ENCODE results near the gene DNAAF5.

DNA sequence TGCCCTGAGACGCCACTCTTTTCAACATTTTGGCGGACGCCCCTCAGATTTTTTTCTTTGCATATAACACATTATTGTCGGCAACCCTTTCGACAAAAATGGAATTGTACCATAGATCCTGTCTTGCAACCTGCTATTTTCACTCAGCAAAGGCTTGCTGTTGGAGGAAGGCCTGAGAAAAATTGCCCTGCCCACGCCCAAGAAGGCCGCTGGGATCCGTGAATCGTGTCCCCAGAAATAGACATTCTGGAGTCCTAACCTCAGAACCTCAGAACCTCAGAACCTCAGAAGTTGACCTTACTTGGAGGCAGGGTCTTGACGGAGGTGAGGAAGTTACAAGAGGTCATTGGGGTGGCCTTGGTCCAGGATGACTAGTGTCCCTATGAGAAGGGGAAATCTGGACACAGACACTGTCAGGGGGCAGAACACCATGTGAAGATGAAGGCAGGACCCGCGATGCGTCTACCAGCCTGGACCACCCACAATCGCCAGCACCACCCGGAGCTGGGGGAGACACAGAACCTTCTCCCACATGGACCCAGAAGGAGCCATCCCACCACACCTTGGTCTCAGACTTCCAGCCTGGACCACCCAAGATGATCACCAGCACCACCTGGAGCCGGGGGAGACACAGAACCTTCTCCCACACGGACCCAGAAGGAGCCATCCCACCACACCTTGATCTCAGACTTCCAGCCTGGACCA, 19.1 kb upstream of the DNAAF5 start:
- TF ChIP-seq, protein P1, sequence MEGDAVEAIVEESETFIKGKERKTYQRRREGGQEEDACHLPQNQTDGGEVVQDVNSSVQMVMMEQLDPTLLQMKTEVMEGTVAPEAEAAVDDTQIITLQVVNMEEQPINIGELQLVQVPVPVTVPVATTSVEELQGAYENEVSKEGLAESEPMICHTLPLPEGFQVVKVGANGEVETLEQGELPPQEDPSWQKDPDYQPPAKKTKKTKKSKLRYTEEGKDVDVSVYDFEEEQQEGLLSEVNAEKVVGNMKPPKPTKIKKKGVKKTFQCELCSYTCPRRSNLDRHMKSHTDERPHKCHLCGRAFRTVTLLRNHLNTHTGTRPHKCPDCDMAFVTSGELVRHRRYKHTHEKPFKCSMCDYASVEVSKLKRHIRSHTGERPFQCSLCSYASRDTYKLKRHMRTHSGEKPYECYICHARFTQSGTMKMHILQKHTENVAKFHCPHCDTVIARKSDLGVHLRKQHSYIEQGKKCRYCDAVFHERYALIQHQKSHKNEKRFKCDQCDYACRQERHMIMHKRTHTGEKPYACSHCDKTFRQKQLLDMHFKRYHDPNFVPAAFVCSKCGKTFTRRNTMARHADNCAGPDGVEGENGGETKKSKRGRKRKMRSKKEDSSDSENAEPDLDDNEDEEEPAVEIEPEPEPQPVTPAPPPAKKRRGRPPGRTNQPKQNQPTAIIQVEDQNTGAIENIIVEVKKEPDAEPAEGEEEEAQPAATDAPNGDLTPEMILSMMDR (IDR thresholded peaks at IDR 0.05 in 2 of 3, conservative IDR thresholded peaks at IDR 0.05 in 1 of 3; ENCODE audit: insufficient read depth in 2 of 3, low read depth in 1 of 3, low read length in 3 of 3) = no peak
- TF ChIP-seq ZNF41 (CRISPR knock-in tag; conservative IDR thresholded peaks at IDR 0.05) (no peak), MEF2D (tag; conservative IDR thresholded peaks at IDR 0.05; ENCODE audit: low read depth) (no peak), CEBPG (CRISPR knock-in tag; IDR thresholded peaks at IDR 0.05) (no peak), CEBPG (tag; conservative IDR thresholded peaks at IDR 0.05 in 1 of 2, IDR thresholded peaks at IDR 0.05 in 1 of 2) (no peak), FOXK2 (conservative IDR thresholded peaks at IDR 0.05 in 1 of 2, IDR thresholded peaks at IDR 0.05 in 1 of 2; ENCODE audit: low read depth in 2 of 2) (no peak), MYC (IDR thresholded peaks at IDR 0.05; ENCODE audit: low read depth, low read length) (no peak), MYC (CRISPR knock-in tag; IDR thresholded peaks at IDR 0.05; ENCODE audit: borderline replicate concordance, low read depth) (no peak), POLR2A (conservative IDR thresholded peaks at IDR 0.05) (no peak), ZNF785 (CRISPR knock-in tag; IDR thresholded peaks at IDR 0.05) (no peak), LARP7 (IDR thresholded peaks at IDR 0.05) (no peak), SMARCA5 (IDR thresholded peaks at IDR 0.05) (no peak), RFX5 (IDR thresholded peaks at IDR 0.05; ENCODE audit: low read depth, low read length) (no peak), ZNF431 (CRISPR knock-in tag; IDR thresholded peaks at IDR 0.05) (no peak)
- TF ChIP-seq, protein P2, sequence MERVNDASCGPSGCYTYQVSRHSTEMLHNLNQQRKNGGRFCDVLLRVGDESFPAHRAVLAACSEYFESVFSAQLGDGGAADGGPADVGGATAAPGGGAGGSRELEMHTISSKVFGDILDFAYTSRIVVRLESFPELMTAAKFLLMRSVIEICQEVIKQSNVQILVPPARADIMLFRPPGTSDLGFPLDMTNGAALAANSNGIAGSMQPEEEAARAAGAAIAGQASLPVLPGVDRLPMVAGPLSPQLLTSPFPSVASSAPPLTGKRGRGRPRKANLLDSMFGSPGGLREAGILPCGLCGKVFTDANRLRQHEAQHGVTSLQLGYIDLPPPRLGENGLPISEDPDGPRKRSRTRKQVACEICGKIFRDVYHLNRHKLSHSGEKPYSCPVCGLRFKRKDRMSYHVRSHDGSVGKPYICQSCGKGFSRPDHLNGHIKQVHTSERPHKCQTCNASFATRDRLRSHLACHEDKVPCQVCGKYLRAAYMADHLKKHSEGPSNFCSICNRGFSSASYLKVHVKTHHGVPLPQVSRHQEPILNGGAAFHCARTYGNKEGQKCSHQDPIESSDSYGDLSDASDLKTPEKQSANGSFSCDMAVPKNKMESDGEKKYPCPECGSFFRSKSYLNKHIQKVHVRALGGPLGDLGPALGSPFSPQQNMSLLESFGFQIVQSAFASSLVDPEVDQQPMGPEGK (CRISPR knock-in tag; IDR thresholded peaks at IDR 0.05; ENCODE audit: borderline replicate concordance) = no peak

Measured in K562 (cell line).